Kasumi-1 (cell line): ENCODE results near the gene ALLC.

ENCODE experiments used
- DNase-seq, 2 experiments: peaks; one replicate each; lab custom pipeline; 2025; lab: John Stamatoyannopoulos, UW

Gene ALLC

DNA sequence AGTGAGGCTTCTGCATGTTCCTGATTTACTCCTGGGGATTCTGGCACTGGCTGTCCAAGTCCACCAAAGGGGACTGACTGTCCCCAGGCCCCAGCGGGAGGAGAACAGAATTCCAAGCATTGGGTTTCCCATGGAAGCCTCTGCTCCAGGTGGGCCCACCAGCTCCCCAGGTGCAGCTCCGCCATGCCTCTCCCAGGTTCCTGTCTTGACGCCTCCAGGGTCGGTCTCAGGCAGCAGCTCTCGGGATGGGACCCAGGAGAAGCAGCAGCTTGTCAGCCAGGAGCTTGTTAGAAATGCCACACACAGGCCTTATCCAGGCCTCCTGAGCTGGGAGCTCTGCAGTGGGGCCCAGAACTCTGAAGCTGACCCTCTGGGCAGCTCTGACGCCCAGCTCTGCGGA, 93.3 kb downstream of the ALLC start:
- no peak for DNase-seq

DNA sequence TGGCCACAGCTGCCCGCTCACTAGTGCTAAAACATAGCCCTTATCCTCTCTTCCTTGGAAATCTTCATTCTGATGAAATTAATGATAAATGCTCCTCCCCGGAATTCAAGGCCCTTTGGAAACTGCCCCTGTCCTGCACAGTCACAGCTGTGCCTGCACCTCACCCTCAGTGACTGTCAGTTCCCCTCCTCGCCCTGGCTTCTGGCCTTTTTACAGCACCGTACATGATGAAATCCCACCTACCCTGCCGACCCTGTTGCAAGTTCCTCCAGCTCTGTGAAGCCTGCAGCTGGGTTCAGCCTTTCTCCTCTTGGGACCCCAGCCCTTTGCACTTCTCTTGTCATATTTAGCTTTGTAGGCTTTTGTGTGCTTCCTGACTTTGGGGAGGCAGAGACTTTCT, 93.8 kb downstream of the ALLC start:
- peak; percentile 34 to 55 for DNase-seq
